Measurements from ENCODE around the gene TRIP10.
"Not testable (repeated sequence)": the region's sequence is repeated elsewhere in the genome, so short reads cannot be mapped to it uniquely, and the experiment has no call there.

The TRIP10 gene

DNA sequence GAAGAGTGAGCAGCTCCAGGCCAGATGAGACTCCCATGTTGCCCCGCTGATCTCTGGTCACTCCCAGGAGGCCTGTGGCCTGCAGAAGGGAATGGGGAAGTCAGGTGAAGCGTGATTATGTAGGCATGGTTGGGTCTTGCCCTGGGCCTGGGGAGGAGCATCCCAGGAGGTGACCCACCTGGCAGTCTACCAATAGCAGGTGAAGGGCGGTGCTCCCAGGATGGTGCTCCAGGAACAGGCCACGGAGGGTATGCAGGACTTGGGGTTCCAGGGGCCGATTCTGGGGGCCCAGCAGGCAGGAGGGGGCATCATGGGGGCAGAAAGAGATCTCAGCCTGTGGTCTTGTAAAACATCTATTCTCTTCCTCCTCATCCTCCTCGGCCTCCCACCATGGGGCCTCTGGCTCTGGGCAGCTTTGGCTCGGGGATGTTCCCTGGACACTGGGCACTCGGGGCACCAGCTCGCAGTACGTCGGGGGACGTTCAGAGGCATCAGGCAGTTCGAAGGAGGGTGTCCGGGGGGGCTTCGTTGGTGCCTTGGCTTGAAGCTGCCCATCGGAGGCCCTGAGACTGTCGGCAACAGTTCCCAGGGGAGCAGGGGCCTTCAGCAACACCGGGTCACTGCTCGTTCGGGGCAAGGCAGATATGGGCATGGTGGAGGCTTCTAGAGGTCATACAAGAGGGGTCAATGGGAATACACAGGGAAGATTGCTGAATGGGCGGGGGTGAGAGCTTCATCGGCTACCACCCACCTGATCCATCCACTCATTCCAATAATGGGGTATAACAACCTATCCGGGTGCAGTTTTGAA, 15.4 kb downstream of the TRIP10 start:
- Mint-ChIP-seq H3K27ac (peak overlapping the region; percentile 74), H3K36me3 (peaks cover 50% of the 10 kb centered on the region), H3K4me3 (no peak overlapping the region), H3K9me3 (no peaks in the 10 kb centered on the region), H3K27me3 (no peaks in the 10 kb centered on the region), H3K4me1 (peaks cover 40% of the 10 kb centered on the region)
- ATAC-seq = no peak

GRCh38 chr19:6760606-6761005, 21.1 kb downstream of the TRIP10 start:
- Mint-ChIP-seq H3K27ac (no peak overlapping the region), H3K4me1 (peaks cover 16% of the 10 kb centered on the region)
- ATAC-seq = no peak

DNA sequence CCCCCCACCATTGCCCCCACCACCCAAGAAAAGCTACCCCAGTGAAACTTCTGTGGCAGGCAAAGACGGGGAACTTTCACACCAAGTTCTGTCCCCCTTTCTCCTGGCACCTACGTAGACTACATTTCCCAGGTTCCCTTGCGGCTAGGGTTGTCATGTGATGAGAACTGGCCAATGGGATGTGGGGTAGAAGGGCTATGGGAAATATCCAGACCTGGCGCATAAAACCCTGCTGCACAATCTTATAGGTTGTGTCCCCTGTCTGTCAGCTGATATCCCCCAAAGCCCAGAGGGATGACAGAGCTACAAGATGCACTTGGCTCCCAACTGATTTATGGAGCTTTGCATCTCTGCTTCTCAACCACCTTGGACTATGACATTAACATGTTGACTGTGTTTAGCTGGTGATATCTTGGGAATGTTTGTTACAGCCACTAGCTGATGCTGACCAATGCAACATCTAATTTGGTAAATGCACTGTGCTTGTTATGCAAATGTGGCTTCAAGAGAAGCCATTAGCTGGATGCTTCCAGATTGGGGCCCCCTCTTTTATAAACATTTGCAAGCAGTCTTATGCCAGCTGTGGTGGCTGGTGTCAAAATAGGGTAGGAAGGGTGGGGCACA, 21.7 kb downstream of the TRIP10 start:
- no peaks in the 10 kb centered on the region for H3K9me3 Mint-ChIP-seq
- no peak for ATAC-seq
- peaks cover 26% of the 10 kb centered on the region for H3K36me3 Mint-ChIP-seq
- H3K27ac Mint-ChIP-seq = no peak overlapping the region
- H3K4me3 Mint-ChIP-seq = no peak overlapping the region
- no peaks in the 10 kb centered on the region for H3K27me3 Mint-ChIP-seq
- peaks cover 19% of the 10 kb centered on the region for H3K4me1 Mint-ChIP-seq

More at GRCh38 chr19:6760606-6761005, 21.1 kb downstream of the TRIP10 start:
- Mint-ChIP-seq H3K4me3 (no peak overlapping the region), H3K9me3 (no peaks in the 10 kb centered on the region), H3K27me3 (no peaks in the 10 kb centered on the region), H3K36me3 (peaks cover 26% of the 10 kb centered on the region)

DNA sequence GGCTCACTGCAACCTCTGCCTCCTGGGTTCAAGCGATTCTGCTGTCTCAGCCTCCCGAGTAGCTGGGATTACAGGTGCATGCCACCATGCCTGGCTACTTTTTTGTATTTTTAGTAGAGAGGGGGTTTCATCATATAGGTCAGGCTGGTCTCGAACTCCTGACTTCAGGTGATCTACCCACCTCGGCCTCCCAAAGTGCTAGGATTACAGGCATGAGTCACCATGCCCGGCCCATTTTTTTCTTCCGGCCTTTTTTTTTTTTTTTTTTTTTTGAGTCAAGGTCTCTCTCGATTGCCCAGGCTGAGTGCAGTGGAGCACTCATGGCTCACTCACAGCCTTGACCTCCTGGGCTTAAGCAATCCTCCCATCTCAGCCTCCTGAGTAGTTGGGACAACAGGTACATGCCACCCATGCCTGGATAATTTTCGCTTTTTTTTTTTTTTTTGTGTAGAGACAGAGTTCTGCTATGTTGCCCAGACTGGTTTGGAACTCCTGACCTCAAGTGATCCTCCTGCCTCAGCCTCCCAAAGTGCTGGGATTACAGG, 22.8 kb downstream of the TRIP10 start:
- peaks cover 24% of the 10 kb centered on the region for H3K36me3 Mint-ChIP-seq
- H3K9me3 Mint-ChIP-seq, H3K4me3 Mint-ChIP-seq, ATAC-seq, H3K27ac Mint-ChIP-seq, H3K27me3 Mint-ChIP-seq: not testable (repeated sequence)
- peaks cover 22% of the 10 kb centered on the region for H3K4me1 Mint-ChIP-seq

- H3K36me3 Mint-ChIP-seq = peaks cover 5% of the 10 kb centered on the region
- no peak for ATAC-seq
- H3K27me3 Mint-ChIP-seq = no peaks in the 10 kb centered on the region
- peaks cover 24% of the 10 kb centered on the region for H3K4me1 Mint-ChIP-seq
- H3K9me3 Mint-ChIP-seq = no peaks in the 10 kb centered on the region
- peak overlapping the region; percentile 78 for H3K4me3 Mint-ChIP-seq
- H3K27ac Mint-ChIP-seq = peak overlapping the region; percentile 78
Measured at GRCh38 chr19:6765738-6766356, 26.4 kb downstream of the TRIP10 start.

DNA sequence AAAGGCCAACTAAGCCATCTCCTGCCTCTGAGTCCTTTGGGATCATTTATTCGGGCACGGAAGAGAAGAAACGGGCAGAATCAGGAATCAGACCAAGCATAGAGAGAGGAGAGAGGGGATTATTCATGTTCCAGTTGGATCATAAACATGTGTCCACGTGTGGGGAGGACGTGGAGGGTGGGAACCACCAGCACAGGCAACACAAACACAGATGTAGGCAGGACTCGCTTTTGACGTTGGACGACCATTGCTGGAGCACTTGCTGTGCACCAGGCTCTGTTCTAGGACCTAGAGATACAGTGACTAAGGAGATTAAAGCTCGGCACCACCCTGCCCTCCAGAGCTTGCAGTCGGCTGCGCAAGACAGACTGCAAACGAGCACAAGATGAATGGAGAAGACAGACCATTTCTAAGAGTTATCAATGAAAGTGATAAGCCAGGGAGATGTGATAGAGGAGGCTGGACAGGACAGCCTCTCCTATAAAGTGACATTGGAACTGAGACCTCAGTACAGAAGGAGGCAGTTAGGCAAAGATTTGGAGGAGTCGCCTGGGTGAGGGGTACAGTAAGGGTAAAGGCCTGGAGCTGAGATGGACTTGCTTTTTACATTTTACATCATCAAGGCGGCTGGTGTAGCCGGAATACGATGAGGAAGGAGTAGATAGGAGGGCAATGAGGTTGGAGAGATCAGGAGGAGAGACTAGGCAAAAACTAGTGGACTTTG, 27.0 kb downstream of the TRIP10 start:
- H3K36me3 Mint-ChIP-seq = no peaks in the 10 kb centered on the region
- H3K27ac Mint-ChIP-seq = peak overlapping the region; percentile 78
- H3K9me3 Mint-ChIP-seq = peaks cover under 1% of the 10 kb centered on the region
- H3K4me1 Mint-ChIP-seq = peaks cover 27% of the 10 kb centered on the region
- peak overlapping the region; percentile 78 for H3K4me3 Mint-ChIP-seq
- ATAC-seq = no peak
- H3K27me3 Mint-ChIP-seq = no peaks in the 10 kb centered on the region

DNA sequence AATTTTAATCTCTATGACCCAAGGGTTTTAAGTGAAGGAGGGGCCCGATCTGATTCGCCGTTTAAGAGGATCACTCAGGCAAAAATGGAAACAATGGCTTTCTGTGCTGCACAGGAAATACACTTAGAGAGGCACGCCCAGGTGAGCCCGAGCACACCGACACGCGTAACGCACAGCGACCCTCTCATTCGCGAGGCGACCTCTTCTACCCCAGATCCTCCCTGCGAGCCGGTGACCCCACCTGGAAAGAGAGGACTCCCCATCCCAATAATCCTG, 27.5 kb downstream of the TRIP10 start:
- Mint-ChIP-seq H3K36me3 (no peaks in the 10 kb centered on the region), H3K4me1 (peaks cover 32% of the 10 kb centered on the region), H3K9me3 (peaks cover 5% of the 10 kb centered on the region), H3K27me3 (no peaks in the 10 kb centered on the region), H3K4me3 (peak overlapping the region; percentile 78), H3K27ac (peak overlapping the region; percentile 78)
- peak; percentile 59 for ATAC-seq

DNA sequence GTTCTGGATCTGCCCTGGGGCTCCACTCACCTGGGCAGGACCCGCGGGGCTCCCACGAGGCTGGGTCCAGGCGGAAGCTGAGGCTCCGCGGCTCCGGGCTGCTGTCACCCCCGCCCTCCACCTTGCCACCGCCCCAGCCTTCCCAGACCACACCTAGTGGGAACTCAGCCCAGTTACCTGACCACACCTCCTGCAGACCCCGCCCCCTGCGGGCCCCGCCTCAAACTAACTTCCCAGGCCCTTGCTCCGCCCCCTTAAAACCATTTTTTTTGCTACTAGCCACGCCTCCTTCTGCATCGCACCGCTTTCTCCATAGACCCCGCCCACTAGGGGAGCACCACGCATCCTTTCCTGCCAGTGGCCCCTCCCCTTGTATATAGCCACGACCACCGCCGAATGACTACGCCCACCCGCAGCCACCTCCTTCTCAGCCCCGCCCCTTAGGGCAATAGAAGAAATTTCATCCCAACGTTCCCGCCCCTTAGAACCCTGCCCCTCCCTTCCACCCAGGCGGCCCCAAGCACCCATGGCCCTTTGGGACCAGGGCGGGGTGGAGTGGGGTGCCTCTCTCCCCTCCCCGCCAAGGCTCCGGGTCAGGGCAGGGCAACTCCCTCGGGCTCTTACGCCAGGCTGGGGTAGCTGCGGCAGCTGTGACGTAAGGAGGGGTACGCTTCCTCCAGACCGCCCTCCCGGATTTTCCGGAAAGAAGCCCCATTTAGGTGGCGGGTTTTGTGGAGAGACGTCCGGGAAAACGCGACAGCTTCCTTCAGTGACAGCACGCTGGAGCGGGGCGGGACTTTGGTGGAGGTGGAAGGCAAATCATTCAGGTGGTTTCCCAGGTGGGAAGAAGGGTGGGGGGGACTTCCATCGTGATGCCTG, 28.1 kb downstream of the TRIP10 start, which contains the start of gene SH2D3A:
SH2D3A (minus strand) TSS at position 79 of the 879 bp plus-strand sequence. CDS start 3,687 bp downstream, outside the sequence.
- Mint-ChIP-seq H3K4me3 (peak within 1 kb of the TSS; percentile 78), H3K9me3 (peaks cover 5% of the 10 kb centered on the region), H3K36me3 (no peaks in the 10 kb centered on the region), H3K4me1 (peaks cover 37% of the 10 kb centered on the region), H3K27me3 (no peaks in the 10 kb centered on the region), H3K27ac (peak within 1 kb of the TSS; percentile 78)
- peak; percentile 88 for ATAC-seq

- Mint-ChIP-seq H3K4me1 (peaks cover 38% of the 10 kb centered on the region), H3K27me3 (no peaks in the 10 kb centered on the region), H3K4me3 (peak overlapping the region; percentile 78), H3K27ac (peak overlapping the region; percentile 78), H3K9me3 (peaks cover 5% of the 10 kb centered on the region), H3K36me3 (no peaks in the 10 kb centered on the region)
- no peak for ATAC-seq
Measured at GRCh38 chr19:6768236-6768785, 28.8 kb downstream of the TRIP10 start.

GRCh38 chr19:6769006-6769619, 29.6 kb downstream of the TRIP10 start:
- ATAC-seq = no peak
- no peak overlapping the region for H3K4me3 Mint-ChIP-seq
- H3K27me3 Mint-ChIP-seq = no peaks in the 10 kb centered on the region
- peak overlapping the region; percentile 50 for H3K27ac Mint-ChIP-seq
- no peaks in the 10 kb centered on the region for H3K36me3 Mint-ChIP-seq
- H3K9me3 Mint-ChIP-seq = peaks cover 5% of the 10 kb centered on the region
- peaks cover 45% of the 10 kb centered on the region for H3K4me1 Mint-ChIP-seq

- H3K27ac Mint-ChIP-seq = peak overlapping the region; percentile 85
- ATAC-seq, H3K27me3 Mint-ChIP-seq: not testable (repeated sequence)
- H3K36me3 Mint-ChIP-seq = peaks cover 17% of the 10 kb centered on the region
- peaks cover 59% of the 10 kb centered on the region for H3K4me1 Mint-ChIP-seq
- peak overlapping the region; percentile 91 for H3K4me3 Mint-ChIP-seq
- H3K9me3 Mint-ChIP-seq = peaks cover 13% of the 10 kb centered on the region
Measured at GRCh38 chr19:6771648-6772027, 32.2 kb downstream of the TRIP10 start.

DNA sequence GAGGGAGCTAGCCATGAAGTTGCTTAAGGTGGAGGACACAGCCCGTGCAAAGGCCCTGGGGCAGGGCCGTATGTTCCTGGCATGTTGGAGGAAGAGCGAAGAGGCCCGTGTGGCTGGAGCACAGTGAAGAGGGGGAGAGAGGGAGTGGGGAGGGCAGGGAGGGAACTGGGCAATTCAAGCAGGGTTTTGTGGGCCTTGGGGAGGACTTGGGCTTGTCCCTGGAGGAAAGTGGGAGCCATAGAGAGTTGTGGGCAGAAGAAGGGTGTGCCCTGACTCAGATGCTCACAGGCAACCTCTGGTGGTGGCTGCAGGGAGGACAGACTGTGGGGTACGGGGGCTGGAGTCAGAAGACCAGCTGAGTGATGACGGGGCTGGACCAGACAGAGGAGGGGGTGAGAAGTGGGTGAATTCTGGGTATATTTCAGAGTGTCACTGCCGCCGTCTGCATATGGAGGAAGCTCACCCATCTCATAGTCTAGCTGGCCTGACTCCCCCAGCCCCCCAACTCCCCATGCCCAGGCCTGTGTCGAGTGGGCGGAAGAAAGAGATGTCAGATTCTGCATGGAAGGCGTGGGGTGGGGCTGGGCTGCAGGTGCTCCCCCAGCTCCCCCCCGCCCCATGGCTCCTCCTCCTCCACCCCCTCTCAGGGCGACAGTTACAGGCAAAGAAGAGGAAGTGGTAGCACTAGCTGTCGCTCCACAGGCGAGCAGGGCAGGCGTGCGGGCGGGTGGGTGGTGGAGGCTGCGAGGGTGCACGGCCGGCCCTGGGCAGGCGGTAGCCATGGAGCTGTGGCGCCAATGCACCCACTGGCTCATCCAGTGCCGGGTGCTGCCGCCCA, 32.8 kb downstream of the TRIP10 start, which contains the start of gene VAV1:
VAV1 (plus strand) TSS at position 681 of the 838 bp plus-strand sequence; CDS start at position 781, 100 bp downstream.
- H3K27ac Mint-ChIP-seq = peak within 1 kb of the TSS; percentile 85
- peaks cover 16% of the 10 kb centered on the region for H3K9me3 Mint-ChIP-seq
- peak within 1 kb of the TSS; percentile 91 for H3K4me3 Mint-ChIP-seq
- peaks cover 61% of the 10 kb centered on the region for H3K4me1 Mint-ChIP-seq
- H3K36me3 Mint-ChIP-seq = peaks cover 23% of the 10 kb centered on the region
- ATAC-seq = peak; percentile 82
- no peaks in the 10 kb centered on the region for H3K27me3 Mint-ChIP-seq

DNA sequence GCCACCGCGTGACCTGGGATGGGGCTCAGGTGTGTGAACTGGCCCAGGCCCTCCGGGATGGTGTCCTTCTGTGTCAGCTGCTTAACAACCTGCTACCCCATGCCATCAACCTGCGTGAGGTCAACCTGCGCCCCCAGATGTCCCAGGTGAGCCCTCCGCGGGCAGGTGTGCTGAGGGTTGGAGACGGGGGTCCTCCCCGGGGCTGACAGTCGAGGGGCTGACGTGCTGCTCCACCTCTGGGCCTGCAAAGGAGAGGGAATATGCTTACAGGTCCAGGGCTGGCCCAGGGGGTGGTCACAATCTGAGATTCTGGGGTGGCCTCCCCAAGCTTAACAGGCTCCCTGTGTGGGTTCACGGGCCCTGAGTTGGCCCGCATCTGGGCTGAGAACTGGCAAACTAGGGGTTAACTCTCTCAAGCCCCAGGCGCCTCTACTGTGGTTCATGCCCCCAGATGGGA, 33.4 kb downstream of the TRIP10 start:
- peaks cover 61% of the 10 kb centered on the region for H3K4me1 Mint-ChIP-seq
- peaks cover 26% of the 10 kb centered on the region for H3K36me3 Mint-ChIP-seq
- no peak for ATAC-seq
- H3K27ac Mint-ChIP-seq = peak overlapping the region; percentile 85
- H3K4me3 Mint-ChIP-seq = peak overlapping the region; percentile 91
- H3K27me3 Mint-ChIP-seq = no peaks in the 10 kb centered on the region
- H3K9me3 Mint-ChIP-seq = peaks cover 16% of the 10 kb centered on the region
